ENCODE measurements around the gene UIMC1. TPM values are rescaled to one million over a fixed set of nuclear protein-coding genes. Genes with fewer than 3 reads are reported as not detected.

UIMC1 gene
- polyA plus RNA-seq, 1 donor (not counting 4 experiments of a cell fraction or from before 2014, with no cell fraction given), result 29.0 TPM

- H3K4me3 ChIP-seq (ENCODE audit: control insufficient read depth in 2 of 3, extremely low read depth in 1 of 3, insufficient read depth in 2 of 3, low read depth in 1 of 3, low read length in 3 of 3), result no peak overlapping the region
- H3K9me1 ChIP-seq (ENCODE audit: control insufficient read depth, extremely low read depth, insufficient read depth, low read length), result no peaks in the 10 kb centered on the region
- DNase-seq (ENCODE audit: low read depth, low spot score), result no peak
- no peak overlapping the region for H2AFZ ChIP-seq (ENCODE audit: control insufficient read depth, low read length)
- H3K79me2 ChIP-seq (ENCODE audit: control insufficient read depth, insufficient read depth, low read length), result no peaks in the 10 kb centered on the region
- no peak for TF ChIP-seq EZH2 (IDR thresholded peaks at IDR 0.05; ENCODE audit: low read length)
- TF ChIP-seq, protein P1, sequence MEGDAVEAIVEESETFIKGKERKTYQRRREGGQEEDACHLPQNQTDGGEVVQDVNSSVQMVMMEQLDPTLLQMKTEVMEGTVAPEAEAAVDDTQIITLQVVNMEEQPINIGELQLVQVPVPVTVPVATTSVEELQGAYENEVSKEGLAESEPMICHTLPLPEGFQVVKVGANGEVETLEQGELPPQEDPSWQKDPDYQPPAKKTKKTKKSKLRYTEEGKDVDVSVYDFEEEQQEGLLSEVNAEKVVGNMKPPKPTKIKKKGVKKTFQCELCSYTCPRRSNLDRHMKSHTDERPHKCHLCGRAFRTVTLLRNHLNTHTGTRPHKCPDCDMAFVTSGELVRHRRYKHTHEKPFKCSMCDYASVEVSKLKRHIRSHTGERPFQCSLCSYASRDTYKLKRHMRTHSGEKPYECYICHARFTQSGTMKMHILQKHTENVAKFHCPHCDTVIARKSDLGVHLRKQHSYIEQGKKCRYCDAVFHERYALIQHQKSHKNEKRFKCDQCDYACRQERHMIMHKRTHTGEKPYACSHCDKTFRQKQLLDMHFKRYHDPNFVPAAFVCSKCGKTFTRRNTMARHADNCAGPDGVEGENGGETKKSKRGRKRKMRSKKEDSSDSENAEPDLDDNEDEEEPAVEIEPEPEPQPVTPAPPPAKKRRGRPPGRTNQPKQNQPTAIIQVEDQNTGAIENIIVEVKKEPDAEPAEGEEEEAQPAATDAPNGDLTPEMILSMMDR (optimal IDR thresholded peaks at IDR 0.05 in 1 of 3, IDR thresholded peaks at IDR 0.05 in 1 of 3, conservative IDR thresholded peaks at IDR 0.05 in 1 of 3; ENCODE audit: extremely low read depth in 1 of 3, insufficient read depth in 2 of 3, low read length in 3 of 3), result no peak
- H4K20me1 ChIP-seq (ENCODE audit: control insufficient read depth, extremely low read depth, insufficient read depth, low read length), result no peaks in the 10 kb centered on the region
- dilution Hi-C loops (cut with MboI; ENCODE audit: extremely low pct_ligation_motif_present, low sequenced_read_pairs), result no loop called here
- no peaks in the 10 kb centered on the region for H3K36me3 ChIP-seq (ENCODE audit: control insufficient read depth in 2 of 2, extremely low read depth in 1 of 2, insufficient read depth in 2 of 2, low read length in 2 of 2)
- no peak overlapping the region for H3K4me2 ChIP-seq (ENCODE audit: control insufficient read depth, extremely low read depth, insufficient read depth, low read depth, low read length)
- no peaks in the 10 kb centered on the region for H3K9me3 ChIP-seq (ENCODE audit: control insufficient read depth, low read depth, low read length)
- no peak overlapping the region for H3K9ac ChIP-seq (ENCODE audit: control insufficient read depth, extremely low read depth, insufficient read depth, low read length)
- H3K4me1 ChIP-seq (ENCODE audit: control insufficient read depth, extremely low read depth, insufficient read depth, low read length), result no peaks in the 10 kb centered on the region
- FAIRE-seq, result no peak
- H3K27me3 ChIP-seq (ENCODE audit: control insufficient read depth, extremely low read depth, insufficient read depth, low read length), result peaks cover 3% of the 10 kb centered on the region
- no peak overlapping the region for H3K27ac ChIP-seq (ENCODE audit: control insufficient read depth, insufficient read depth, low read length)
Observed at GRCh38 chr5:176856746-176857145, 149.8 kb downstream of the UIMC1 start.

DNA sequence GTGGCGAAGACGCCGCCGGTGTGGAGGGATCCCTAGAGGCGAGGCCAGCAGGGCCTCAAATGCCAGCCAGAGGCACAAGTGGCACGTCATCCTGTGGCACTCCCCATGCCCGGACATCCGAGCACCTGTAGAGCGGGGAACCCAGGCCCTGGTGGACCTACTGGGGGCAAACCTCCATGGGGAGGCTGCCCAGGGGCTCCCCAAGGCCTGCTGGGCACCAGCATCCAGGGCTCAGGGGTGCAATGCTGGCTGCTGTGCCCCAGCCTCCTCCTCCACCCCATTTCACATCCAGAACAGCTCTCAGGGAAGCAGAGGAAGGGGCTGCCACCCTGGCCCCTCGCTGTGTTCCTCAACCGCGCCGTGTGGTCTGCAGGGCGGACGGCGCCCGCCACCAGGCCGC lies 151.0 kb downstream of the UIMC1 start:
- Histone ChIP-seq H3K4me2 (ENCODE audit: control insufficient read depth, extremely low read depth, insufficient read depth, low read depth, low read length) (no peak overlapping the region), H3K9ac (ENCODE audit: control insufficient read depth, extremely low read depth, insufficient read depth, low read length) (no peak overlapping the region), H3K4me1 (ENCODE audit: control insufficient read depth, extremely low read depth, insufficient read depth, low read length) (no peaks in the 10 kb centered on the region), H3K27me3 (ENCODE audit: control insufficient read depth, extremely low read depth, insufficient read depth, low read length) (peaks cover 13% of the 10 kb centered on the region), H3K79me2 (ENCODE audit: control insufficient read depth, insufficient read depth, low read length) (no peaks in the 10 kb centered on the region), H2AFZ (ENCODE audit: control insufficient read depth, low read length) (no peak overlapping the region), H4K20me1 (ENCODE audit: control insufficient read depth, extremely low read depth, insufficient read depth, low read length) (no peaks in the 10 kb centered on the region), H3K27ac (ENCODE audit: control insufficient read depth, insufficient read depth, low read length) (no peak overlapping the region), H3K9me3 (ENCODE audit: control insufficient read depth, low read depth, low read length) (no peaks in the 10 kb centered on the region), H3K9me1 (ENCODE audit: control insufficient read depth, extremely low read depth, insufficient read depth, low read length) (no peaks in the 10 kb centered on the region), H3K36me3 (ENCODE audit: control insufficient read depth in 2 of 2, extremely low read depth in 1 of 2, insufficient read depth in 2 of 2, low read length in 2 of 2) (no peaks in the 10 kb centered on the region), H3K4me3 (ENCODE audit: control insufficient read depth in 2 of 3, extremely low read depth in 1 of 3, insufficient read depth in 2 of 3, low read depth in 1 of 3, low read length in 3 of 3) (no peak overlapping the region)
- dilution Hi-C loops (cut with MboI; ENCODE audit: extremely low pct_ligation_motif_present, low sequenced_read_pairs), result no loop called here
- DNase-seq (ENCODE audit: low read depth, low spot score), result no peak
- no peak for FAIRE-seq
- TF ChIP-seq, protein P1 (optimal IDR thresholded peaks at IDR 0.05 in 1 of 3, IDR thresholded peaks at IDR 0.05 in 1 of 3, conservative IDR thresholded peaks at IDR 0.05 in 1 of 3; ENCODE audit: extremely low read depth in 1 of 3, insufficient read depth in 2 of 3, low read length in 3 of 3), result no peak
- no peak for TF ChIP-seq EZH2 (IDR thresholded peaks at IDR 0.05; ENCODE audit: low read length)

Other genes starting within 250 kb of the UIMC1 start
- gene UNC5A, start 196.2 kb downstream of the UIMC1 start, polyA plus RNA-seq, result 0.03 to 0.05 TPM in 2 of 3 replicates, not detected in the other
- gene HK3, start 107.4 kb downstream of the UIMC1 start, polyA plus RNA-seq, result not detected in 3 replicates
- 9.0 to 12.7 TPM (median 9.5 TPM) in 3 replicates for gene ZNF346, start 15.9 kb upstream of the UIMC1 start, polyA plus RNA-seq
- gene FGFR4, start 80.1 kb upstream of the UIMC1 start, polyA plus RNA-seq, result 0.62 to 2.2 TPM (median 0.79 TPM) in 3 replicates
- 8.6 to 14.0 TPM (median 13.6 TPM) in 3 replicates for gene NSD1, start 127.0 kb upstream of the UIMC1 start, polyA plus RNA-seq